ENCODE results near the gene GNAI1. TPM values are rescaled to one million over a fixed set of nuclear protein-coding genes. Genes with fewer than 3 reads are reported as not detected.

The GNAI1 gene
- total RNA-seq, 1 donor from 2014 or later: 0.70 TPM

- intact Hi-C loops (cut with micrococcal nuclease): no loop called here
Measured at GRCh38 chr7:80247144-80247543, 112.5 kb downstream of the GNAI1 start.

- intact Hi-C loops (cut with micrococcal nuclease): no loop called here
Measured at GRCh38 chr7:80247891-80248290, 113.3 kb downstream of the GNAI1 start.

- intact Hi-C loops (cut with micrococcal nuclease): no loop called here
Measured at GRCh38 chr7:80249184-80249583, 114.6 kb downstream of the GNAI1 start.

- intact Hi-C loops (cut with micrococcal nuclease): no loop called here
Measured at GRCh38 chr7:80249619-80250295, 115.1 kb downstream of the GNAI1 start.

GRCh38 chr7:80253237-80253636 lies 118.6 kb downstream of the GNAI1 start:
- intact Hi-C loops (cut with micrococcal nuclease): no loop called here

- intact Hi-C loops (cut with micrococcal nuclease): no loop called here
Measured at GRCh38 chr7:80253653-80254052, 119.0 kb downstream of the GNAI1 start.

- intact Hi-C loops (cut with micrococcal nuclease): no loop called here
Measured at GRCh38 chr7:80255656-80256055, 121.0 kb downstream of the GNAI1 start.

- intact Hi-C loops (cut with micrococcal nuclease): no loop called here
Measured at GRCh38 chr7:80257756-80258155, 123.1 kb downstream of the GNAI1 start.

- intact Hi-C loops (cut with micrococcal nuclease): no loop called here
Measured at GRCh38 chr7:80260606-80261005, 126.0 kb downstream of the GNAI1 start.

GRCh38 chr7:80263333-80263732 lies 128.7 kb downstream of the GNAI1 start:
- intact Hi-C loops (cut with micrococcal nuclease): no loop called here

- intact Hi-C loops (cut with micrococcal nuclease): no loop called here
Measured at GRCh38 chr7:80263821-80264220, 129.2 kb downstream of the GNAI1 start.

GRCh38 chr7:80264769-80265495 lies 130.3 kb downstream of the GNAI1 start:
- intact Hi-C loops (cut with micrococcal nuclease): no loop called here

GRCh38 chr7:80272560-80273239 lies 138.1 kb downstream of the GNAI1 start:
- intact Hi-C loops (cut with micrococcal nuclease): no loop called here

- intact Hi-C loops (cut with micrococcal nuclease): no loop called here
Measured at GRCh38 chr7:80273327-80273726, 138.7 kb downstream of the GNAI1 start.

GRCh38 chr7:80275192-80275605 lies 140.6 kb downstream of the GNAI1 start:
- intact Hi-C loops (cut with micrococcal nuclease): no loop called here

All from T-helper 2 cell treated with Interferon-gamma antibody and Interleukin-4, amounts not matched to agents 100 ng/mL and 5 ng/mL, for 36 hours (primary cell).